MM.1S (cell line): ENCODE data around the gene CPLX3.

Source experiments
- DNase-seq: peaks from one replicate; pipeline ENCODE4 v3.0.0-alpha.2; 2015
- H2AFZ ChIP-seq: fragments of 300-600 bp; sonication (generic); 2 replicates; pipeline ENCODE4 v1.6.0; 2016; ENCODE audit warnings: antibody characterized with exemption, low read length
- H3F3A ChIP-seq: fragments of 300-600 bp; sonication (generic); 2 replicates; pipeline ENCODE4 v1.6.1; 2016; ENCODE audit warnings: mild to moderate bottlenecking, antibody characterized with exemption, low read length, moderate library complexity, mixed read lengths; ENCODE audit not compliant: insufficient read depth
- H3K27ac ChIP-seq: fragments of 300-600 bp; sonication (generic); 2 replicates; pipeline ENCODE4 v1.5.1; 2016; ENCODE audit warnings: mild to moderate bottlenecking, low read length
- H3K27me3 ChIP-seq: fragments of 300-600 bp; sonication (generic); replicated peaks from 2 replicates; pipeline ENCODE4 v1.6.0; 2016; ENCODE audit warnings: low read length; ENCODE audit not compliant: insufficient read depth
- H3K36me3 ChIP-seq: fragments of 300-600 bp; sonication (generic); replicated peaks from 2 replicates; pipeline ENCODE4 v1.6.1; 2016; ENCODE audit warnings: mild to moderate bottlenecking, low read length, mixed read lengths; ENCODE audit not compliant: insufficient read depth
- H3K4me1 ChIP-seq: fragments of 300-600 bp; sonication (generic); 2 replicates; pipeline ENCODE4 v1.6.1; 2016; ENCODE audit warnings: low read length, mixed read lengths
- H3K4me2 ChIP-seq: fragments of 300-600 bp; sonication (generic); 2 replicates; pipeline ENCODE4 v1.6.0; 2016; ENCODE audit warnings: low read depth, low read length
- H3K4me3 ChIP-seq: fragments of 300-600 bp; sonication (generic); 2 replicates; pipeline ENCODE4 v1.5.1; 2016; ENCODE audit warnings: low read length, mixed read lengths
- H3K79me2 ChIP-seq: fragments of 300-600 bp; sonication (generic); 2 replicates; pipeline ENCODE4 v1.6.1; 2016; ENCODE audit warnings: mixed run types, low read length, mixed read lengths
- H3K9ac ChIP-seq: fragments of 300-600 bp; sonication (generic); 2 replicates; pipeline ENCODE4 v1.6.1; 2016; ENCODE audit warnings: low read length, mixed read lengths
- H3K9me2 ChIP-seq: fragments of 300-600 bp; sonication (generic); replicated peaks from 2 replicates; pipeline ENCODE4 v1.6.1; 2016; ENCODE audit warnings: mild to moderate bottlenecking, low read length, mixed read lengths; ENCODE audit not compliant: insufficient read depth
- H3K9me3 ChIP-seq: fragments of 300-600 bp; sonication (generic); replicated peaks from 2 replicates; pipeline ENCODE4 v1.6.1; 2016; ENCODE audit warnings: mild to moderate bottlenecking, low read length, mixed read lengths; ENCODE audit not compliant: insufficient read depth
- H4K20me1 ChIP-seq: fragments of 300-600 bp; sonication (generic); 2 replicates; pipeline ENCODE4 v1.6.1; 2016; ENCODE audit warnings: mild to moderate bottlenecking, low read length, moderate library complexity, mixed read lengths; ENCODE audit not compliant: insufficient read depth
- EZH2 ChIP-seq: fragments of 300-600 bp; sonication (generic); optimal IDR thresholded peaks from 2 replicates; pipeline ENCODE3; 2017; ENCODE audit warnings: low read depth, mild to moderate bottlenecking, antibody characterized with exemption, low read length, mixed read lengths
- EZH2phosphoT487 ChIP-seq: fragments of 300-600 bp; sonication (generic); IDR thresholded peaks from 2 replicates; pipeline ENCODE4 v1.6.1; 2018; ENCODE audit warnings: antibody characterized with exemption, low read length
- TF ChIP-seq, protein P1 (sequence below): fragments of 300-600 bp; sonication (generic); IDR thresholded peaks from 2 replicates; pipeline ENCODE4 v1.5.1; 2016; ENCODE audit warnings: antibody characterized with exemption, low read length, mixed read lengths

Gene CPLX3

DNA sequence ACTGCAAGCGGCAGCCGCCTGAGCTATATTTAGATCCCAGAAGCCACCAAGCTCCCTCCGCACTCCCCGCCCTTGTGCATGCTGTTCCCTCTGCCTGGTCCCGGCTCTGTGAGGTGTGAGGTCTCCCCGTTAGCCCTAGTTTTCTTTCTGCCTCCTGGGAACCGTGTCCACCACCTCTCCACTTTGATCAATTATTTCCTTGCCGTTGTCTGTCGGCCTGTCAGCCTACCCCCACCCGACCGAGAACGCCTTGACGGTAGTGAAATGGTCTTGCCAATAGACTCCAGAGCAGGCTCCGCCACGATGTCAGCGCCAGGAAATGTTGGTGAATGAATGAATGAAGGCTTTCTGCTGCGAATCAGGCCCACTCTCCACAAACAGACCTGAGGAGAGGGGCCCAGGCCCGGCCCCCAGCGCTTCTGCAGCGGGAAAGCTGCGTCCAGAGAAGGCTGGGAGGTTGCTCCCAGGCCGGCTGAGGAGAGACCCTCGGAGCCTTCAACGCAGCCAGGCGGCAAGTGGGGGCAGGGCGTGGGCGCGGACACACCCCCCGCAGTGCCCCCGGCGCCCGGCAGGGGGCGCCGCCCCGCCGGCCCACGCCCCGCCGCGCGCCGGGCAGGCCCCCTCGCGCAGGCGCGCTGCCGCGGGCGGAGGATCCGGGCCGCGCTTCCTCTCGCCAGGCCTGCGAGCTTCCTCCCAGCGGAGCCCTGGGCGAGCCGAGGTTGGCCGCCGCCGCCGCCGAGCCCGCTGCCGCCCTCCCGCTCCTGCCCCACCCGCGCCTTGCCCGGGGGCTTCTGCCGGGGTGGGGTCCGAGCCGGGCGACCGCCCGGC is 44.8 kb upstream of the CPLX3 start, which contains the start of gene CSK:
Gene CSK (plus strand): TSS at position 650 of the 828 bp plus-strand sequence. CDS start 16,218 bp downstream, outside the sequence.
- no peaks in the 10 kb centered on the region for H3K27me3 ChIP-seq
- H3K9ac ChIP-seq: peak within 1 kb of the TSS; percentile 89
- no peaks in the 10 kb centered on the region for H3K9me3 ChIP-seq
- H3F3A ChIP-seq: peaks cover 85% of the 10 kb centered on the region
- peaks cover 56% of the 10 kb centered on the region for H3K79me2 ChIP-seq
- H3K4me3 ChIP-seq: peak within 1 kb of the TSS; percentile 93
- H3K4me1 ChIP-seq: peaks cover 59% of the 10 kb centered on the region
- DNase-seq: peak; percentile 83
- no peaks in the 10 kb centered on the region for H4K20me1 ChIP-seq
- TF ChIP-seq, protein P1, sequence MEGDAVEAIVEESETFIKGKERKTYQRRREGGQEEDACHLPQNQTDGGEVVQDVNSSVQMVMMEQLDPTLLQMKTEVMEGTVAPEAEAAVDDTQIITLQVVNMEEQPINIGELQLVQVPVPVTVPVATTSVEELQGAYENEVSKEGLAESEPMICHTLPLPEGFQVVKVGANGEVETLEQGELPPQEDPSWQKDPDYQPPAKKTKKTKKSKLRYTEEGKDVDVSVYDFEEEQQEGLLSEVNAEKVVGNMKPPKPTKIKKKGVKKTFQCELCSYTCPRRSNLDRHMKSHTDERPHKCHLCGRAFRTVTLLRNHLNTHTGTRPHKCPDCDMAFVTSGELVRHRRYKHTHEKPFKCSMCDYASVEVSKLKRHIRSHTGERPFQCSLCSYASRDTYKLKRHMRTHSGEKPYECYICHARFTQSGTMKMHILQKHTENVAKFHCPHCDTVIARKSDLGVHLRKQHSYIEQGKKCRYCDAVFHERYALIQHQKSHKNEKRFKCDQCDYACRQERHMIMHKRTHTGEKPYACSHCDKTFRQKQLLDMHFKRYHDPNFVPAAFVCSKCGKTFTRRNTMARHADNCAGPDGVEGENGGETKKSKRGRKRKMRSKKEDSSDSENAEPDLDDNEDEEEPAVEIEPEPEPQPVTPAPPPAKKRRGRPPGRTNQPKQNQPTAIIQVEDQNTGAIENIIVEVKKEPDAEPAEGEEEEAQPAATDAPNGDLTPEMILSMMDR: peak; percentile 26
- TF ChIP-seq EZH2: no peak
- peak within 1 kb of the TSS; percentile 95 for H3K27ac ChIP-seq
- no peaks in the 10 kb centered on the region for H3K36me3 ChIP-seq
- H2AFZ ChIP-seq: peak within 1 kb of the TSS; percentile 25
- H3K4me2 ChIP-seq: peak within 1 kb of the TSS; percentile 99
- H3K9me2 ChIP-seq: no peaks in the 10 kb centered on the region

DNA sequence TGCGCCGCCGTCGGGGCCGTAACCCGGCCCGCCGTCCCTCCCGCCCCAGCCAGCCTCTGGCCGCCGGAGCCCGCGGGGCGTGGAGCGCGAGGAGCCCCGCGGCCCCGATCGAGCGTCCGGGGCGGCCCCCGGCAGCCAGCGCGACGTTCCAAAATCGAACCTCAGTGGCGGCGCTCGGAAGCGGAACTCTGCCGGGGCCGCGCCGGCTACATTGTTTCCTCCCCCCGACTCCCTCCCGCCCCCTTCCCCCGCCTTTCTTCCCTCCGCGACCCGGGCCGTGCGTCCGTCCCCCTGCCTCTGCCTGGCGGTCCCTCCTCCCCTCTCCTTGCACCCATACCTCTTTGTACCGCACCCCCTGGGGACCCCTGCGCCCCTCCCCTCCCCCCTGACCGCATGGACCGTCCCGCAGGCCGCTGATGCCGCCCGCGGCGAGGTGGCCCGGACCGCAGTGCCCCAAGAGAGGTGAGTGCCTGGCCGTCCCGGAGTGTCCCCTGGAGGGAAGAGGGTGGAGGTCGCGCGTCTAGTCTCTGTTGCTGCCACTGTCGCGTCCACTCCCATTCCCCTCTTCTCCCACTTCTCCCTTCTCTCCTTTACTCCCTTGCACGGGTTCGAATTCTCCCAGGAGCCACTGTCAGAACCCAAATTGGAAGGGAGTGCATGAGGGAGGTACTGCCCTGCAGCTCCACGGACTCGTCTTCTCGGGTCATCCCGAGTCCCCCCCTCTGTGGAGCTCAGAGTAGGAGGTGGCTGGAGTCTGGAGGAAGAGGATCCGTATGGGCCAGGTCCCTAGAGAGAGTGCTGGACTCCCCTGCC is 44.0 kb upstream of the CPLX3 start:
- no peak for TF ChIP-seq EZH2phosphoT487
- no peak overlapping the region for H2AFZ ChIP-seq
- H3K9ac ChIP-seq: peak overlapping the region; percentile 89
- peak; percentile 57 for DNase-seq
- H3F3A ChIP-seq: peaks cover 85% of the 10 kb centered on the region
- H3K36me3 ChIP-seq: no peaks in the 10 kb centered on the region
- peaks cover 58% of the 10 kb centered on the region for H3K4me1 ChIP-seq
- H3K9me2 ChIP-seq: no peaks in the 10 kb centered on the region
- H3K4me3 ChIP-seq: peak overlapping the region; percentile 93
- H3K9me3 ChIP-seq: no peaks in the 10 kb centered on the region
- peaks cover 62% of the 10 kb centered on the region for H3K79me2 ChIP-seq
- peak overlapping the region; percentile 99 for H3K4me2 ChIP-seq
- H4K20me1 ChIP-seq: no peaks in the 10 kb centered on the region
- H3K27me3 ChIP-seq: no peaks in the 10 kb centered on the region
- H3K27ac ChIP-seq: peak overlapping the region; percentile 95

DNA sequence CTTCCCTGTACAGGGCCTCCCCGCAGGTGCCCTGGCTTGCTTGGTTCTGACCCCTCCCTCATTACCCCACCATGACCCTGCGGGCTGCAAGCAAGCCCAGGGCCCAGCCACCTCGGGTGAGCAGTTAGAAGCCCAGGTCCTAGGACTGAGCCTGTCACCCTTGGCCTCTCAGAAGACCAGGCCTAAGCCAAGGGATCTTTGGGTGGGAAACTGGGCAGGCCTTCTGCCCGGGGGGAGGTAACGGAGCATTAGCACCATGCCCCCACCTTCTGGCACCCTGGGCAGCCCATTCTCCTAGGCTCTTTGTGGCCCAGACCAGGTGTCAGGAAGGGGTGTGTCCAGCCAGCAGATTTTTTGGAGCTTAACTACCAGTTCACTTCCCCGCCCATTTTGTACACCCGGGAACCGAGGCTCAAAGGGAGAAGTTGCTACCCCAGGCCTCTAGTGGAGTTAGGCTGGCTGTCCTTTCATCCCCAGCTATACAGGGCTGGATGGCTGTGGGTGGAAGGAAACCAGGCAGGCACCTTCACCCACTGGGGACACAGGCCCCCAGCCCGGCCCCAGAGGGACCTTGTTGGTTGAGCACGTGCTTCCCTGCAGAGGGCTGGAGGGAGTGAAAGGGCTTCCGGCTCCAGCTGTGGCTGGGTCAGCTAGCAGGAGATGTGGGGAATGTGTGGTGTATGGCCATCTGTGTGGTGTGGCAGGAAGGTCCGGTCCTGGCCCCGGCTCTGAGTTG is 43.2 kb upstream of the CPLX3 start:
- no peak for TF ChIP-seq EZH2phosphoT487
- TF ChIP-seq, protein P1: no peak
- no peak for TF ChIP-seq EZH2
- Histone ChIP-seq H3K27me3 (no peaks in the 10 kb centered on the region), H3K9me2 (no peaks in the 10 kb centered on the region), H2AFZ (no peak overlapping the region), H3F3A (peaks cover 85% of the 10 kb centered on the region), H3K36me3 (no peaks in the 10 kb centered on the region), H3K27ac (peak overlapping the region; percentile 95), H3K9ac (peak overlapping the region; percentile 89), H3K4me2 (peak overlapping the region; percentile 99), H3K79me2 (peaks cover 66% of the 10 kb centered on the region), H3K4me3 (peak overlapping the region; percentile 93), H3K4me1 (peaks cover 54% of the 10 kb centered on the region), H3K9me3 (no peaks in the 10 kb centered on the region), H4K20me1 (no peaks in the 10 kb centered on the region)
- DNase-seq: peak; percentile 87
